Immature natural killer cell (primary cell): ENCODE data around the gene RSPRY1. TPM values are rescaled to one million over a fixed set of nuclear protein-coding genes. Genes with fewer than 3 reads are reported as not detected.
"Not testable (repeated sequence)": the region's sequence is repeated elsewhere in the genome, so short reads cannot be mapped to it uniquely, and the experiment has no call there.

Experiments
- DNase-seq, 3 donors: peaks; one replicate each; pipeline ENCODE4 v3.0.0; 2022; ENCODE audit warnings: mixed read lengths in 1 of 3
- H3K27ac Mint-ChIP-seq, 6 donors: one replicate each; pipeline ENCODE4 v1.8.0; 2020; ENCODE audit warnings: mixed read lengths in 6 of 6, mild to moderate bottlenecking in 5 of 6, inconsistent platforms in 4 of 6, moderate library complexity in 3 of 6
- H3K27me3 Mint-ChIP-seq, 3 donors: one replicate each; pipeline ENCODE4 v1.8.0; 2020 to 2021; ENCODE audit warnings: low read depth in 3 of 3, mild to moderate bottlenecking in 3 of 3, mixed read lengths in 3 of 3, moderate library complexity in 3 of 3, inconsistent platforms in 1 of 3
- H3K36me3 Mint-ChIP-seq, 3 donors: one replicate each; pipeline ENCODE4 v1.8.0; 2020; ENCODE audit warnings: mixed read lengths in 3 of 3, inconsistent platforms in 2 of 3, mild to moderate bottlenecking in 2 of 3
- H3K4me1 Mint-ChIP-seq, 2 donors: one replicate each; pipeline ENCODE4 v1.8.0; 2020; ENCODE audit warnings: inconsistent platforms in 2 of 2, mild to moderate bottlenecking in 2 of 2, mixed read lengths in 2 of 2, moderate library complexity in 1 of 2
- H3K4me3 Mint-ChIP-seq, 5 donors: one replicate each; pipeline ENCODE4 v1.8.0; 2020; ENCODE audit warnings: mild to moderate bottlenecking in 5 of 5, mixed read lengths in 5 of 5, inconsistent platforms in 3 of 5, moderate library complexity in 3 of 5
- H3K9me3 Mint-ChIP-seq, 6 donors: one replicate each; pipeline ENCODE4 v1.8.0; 2020; ENCODE audit warnings: mild to moderate bottlenecking in 6 of 6, mixed read lengths in 6 of 6, inconsistent platforms in 4 of 6, moderate library complexity in 3 of 6
- polyA plus RNA-seq, 3 donors: library from polyadenylated mRNA; unstranded; fragments of 300-500 nt; fragmentation: Illumina TruSeq; gene quantifications; one replicate each; pipeline ENCODE4 v1.2.3, GENCODE V29; 2021

The RSPRY1 gene
- polyA plus RNA-seq, 3 donors from 2014 or later, result 22.5 to 31.8 (median 24.7) TPM

GRCh38 chr16:57200926-57201325, 14.8 kb downstream of the RSPRY1 start:
- H3K27ac Mint-ChIP-seq, DNase-seq, H3K27me3 Mint-ChIP-seq, H3K9me3 Mint-ChIP-seq, H3K4me3 Mint-ChIP-seq, H3K36me3 Mint-ChIP-seq: not testable (repeated sequence)
- peaks cover 4 to 27% of the 10 kb centered on the region in 2 donors for H3K4me1 Mint-ChIP-seq

- H3K27ac Mint-ChIP-seq, result no peak overlapping the region
- H3K9me3 Mint-ChIP-seq, result no peaks in the 10 kb centered on the region
- peaks cover 4 to 15% of the 10 kb centered on the region in 2 donors for H3K4me1 Mint-ChIP-seq
- DNase-seq, result no peak
- peaks cover 0 to 1% (median 0%) of the 10 kb centered on the region in 3 donors for H3K27me3 Mint-ChIP-seq
- H3K4me3 Mint-ChIP-seq, result no peak overlapping the region
- peaks cover 0 to 7% (median 6%) of the 10 kb centered on the region in 3 donors for H3K36me3 Mint-ChIP-seq
Measured at GRCh38 chr16:57202095-57202886, 16.2 kb downstream of the RSPRY1 start.

GRCh38 chr16:57203451-57203850, 17.3 kb downstream of the RSPRY1 start:
- Mint-ChIP-seq H3K9me3 (no peaks in the 10 kb centered on the region), H3K4me3 (no peak overlapping the region), H3K27ac (peak overlapping the region in 2 of 6 donors; percentile 48 to 55), H3K4me1 (peaks cover 4 to 12% of the 10 kb centered on the region in 2 donors), H3K27me3 (peaks cover 0 to 1% (median 0%) of the 10 kb centered on the region in 3 donors), H3K36me3 (peaks cover 0 to 13% (median 6%) of the 10 kb centered on the region in 3 donors)
- DNase-seq, result no peak

GRCh38 chr16:57204675-57205074, 18.5 kb downstream of the RSPRY1 start:
- peaks cover 0 to 1% (median 0%) of the 10 kb centered on the region in 3 donors for H3K27me3 Mint-ChIP-seq
- H3K4me1 Mint-ChIP-seq, result peaks cover 4 to 6% of the 10 kb centered on the region in 2 donors
- H3K9me3 Mint-ChIP-seq, result no peaks in the 10 kb centered on the region
- H3K36me3 Mint-ChIP-seq, result peaks cover 0 to 19% (median 6%) of the 10 kb centered on the region in 3 donors
- H3K4me3 Mint-ChIP-seq, result no peak overlapping the region
- H3K27ac Mint-ChIP-seq, result no peak overlapping the region
- DNase-seq, result no peak

- Mint-ChIP-seq H3K9me3 (no peaks in the 10 kb centered on the region), H3K27ac (no peak overlapping the region), H3K4me1 (no peaks in the 10 kb centered on the region), H3K36me3 (peaks cover 9 to 32% (median 14%) of the 10 kb centered on the region in 3 donors), H3K4me3 (no peak overlapping the region), H3K27me3 (peaks cover 0 to 3% (median 0%) of the 10 kb centered on the region in 3 donors)
- no peak for DNase-seq
Measured at GRCh38 chr16:57208926-57209325, 22.8 kb downstream of the RSPRY1 start.

GRCh38 chr16:57209780-57210179, 23.7 kb downstream of the RSPRY1 start:
- Mint-ChIP-seq H3K36me3 (peaks cover 14 to 38% (median 23%) of the 10 kb centered on the region in 3 donors), H3K4me1 (no peaks in the 10 kb centered on the region), H3K27ac (no peak overlapping the region), H3K27me3 (peaks cover 0 to 3% (median 0%) of the 10 kb centered on the region in 3 donors), H3K9me3 (no peaks in the 10 kb centered on the region), H3K4me3 (no peak overlapping the region)
- no peak for DNase-seq

GRCh38 chr16:57213462-57213861, 27.3 kb downstream of the RSPRY1 start:
- H3K4me1 Mint-ChIP-seq, result no peaks in the 10 kb centered on the region
- peaks cover 48 to 59% (median 48%) of the 10 kb centered on the region in 3 donors for H3K36me3 Mint-ChIP-seq
- H3K4me3 Mint-ChIP-seq, result no peak overlapping the region
- peaks cover 0 to 1% (median 0%) of the 10 kb centered on the region in 3 donors for H3K27me3 Mint-ChIP-seq
- H3K27ac Mint-ChIP-seq, result no peak overlapping the region
- H3K9me3 Mint-ChIP-seq, result peaks cover 0 to 15% (median 10%) of the 10 kb centered on the region in 6 donors
- no peak for DNase-seq

- H3K4me3 Mint-ChIP-seq, result no peak overlapping the region
- H3K36me3 Mint-ChIP-seq, result peaks cover 71 to 84% (median 75%) of the 10 kb centered on the region in 3 donors
- H3K27ac Mint-ChIP-seq, result no peak overlapping the region
- H3K4me1 Mint-ChIP-seq, result no peaks in the 10 kb centered on the region
- DNase-seq, result no peak
- H3K9me3 Mint-ChIP-seq, result peaks cover 0 to 15% (median 10%) of the 10 kb centered on the region in 6 donors
- no peaks in the 10 kb centered on the region for H3K27me3 Mint-ChIP-seq
Measured at GRCh38 chr16:57216968-57217367, 30.8 kb downstream of the RSPRY1 start.

GRCh38 chr16:57223057-57223456, 36.9 kb downstream of the RSPRY1 start:
- peaks cover 38 to 70% (median 62%) of the 10 kb centered on the region in 3 donors for H3K36me3 Mint-ChIP-seq

GRCh38 chr16:57224651-57225335, 38.7 kb downstream of the RSPRY1 start:
- Mint-ChIP-seq H3K9me3 (no peaks in the 10 kb centered on the region), H3K4me1 (no peaks in the 10 kb centered on the region), H3K36me3 (peaks cover 22 to 54% (median 47%) of the 10 kb centered on the region in 3 donors), H3K4me3 (no peak overlapping the region), H3K27ac (no peak overlapping the region), H3K27me3 (no peaks in the 10 kb centered on the region)
- DNase-seq, result no peak

More at GRCh38 chr16:57223057-57223456, 36.9 kb downstream of the RSPRY1 start:
- H3K9me3 Mint-ChIP-seq, result peaks cover 0 to 6% (median 0%) of the 10 kb centered on the region in 6 donors
- H3K4me3 Mint-ChIP-seq, result no peak overlapping the region
- no peak for DNase-seq
- no peak overlapping the region for H3K27ac Mint-ChIP-seq
- H3K27me3 Mint-ChIP-seq, result no peaks in the 10 kb centered on the region
- H3K4me1 Mint-ChIP-seq, result no peaks in the 10 kb centered on the region

- no peak overlapping the region for H3K27ac Mint-ChIP-seq
- no peaks in the 10 kb centered on the region for H3K9me3 Mint-ChIP-seq
- peaks cover 12 to 51% (median 41%) of the 10 kb centered on the region in 3 donors for H3K36me3 Mint-ChIP-seq
- no peaks in the 10 kb centered on the region for H3K4me1 Mint-ChIP-seq
- DNase-seq, result no peak
- H3K4me3 Mint-ChIP-seq, result no peak overlapping the region
- H3K27me3 Mint-ChIP-seq, result no peaks in the 10 kb centered on the region
Measured at GRCh38 chr16:57225978-57226377, 39.8 kb downstream of the RSPRY1 start.

- DNase-seq, result no peak
- Mint-ChIP-seq H3K27me3 (no peaks in the 10 kb centered on the region), H3K9me3 (no peaks in the 10 kb centered on the region), H3K4me3 (no peak overlapping the region), H3K4me1 (no peaks in the 10 kb centered on the region), H3K36me3 (peaks cover 16 to 50% (median 41%) of the 10 kb centered on the region in 3 donors), H3K27ac (peak overlapping the region in 2 of 6 donors; percentile 28 to 41)
Measured at GRCh38 chr16:57226701-57227621, 40.8 kb downstream of the RSPRY1 start.

GRCh38 chr16:57229079-57229478, 43.0 kb downstream of the RSPRY1 start:
- Mint-ChIP-seq H3K36me3 (peaks cover 18 to 51% (median 36%) of the 10 kb centered on the region in 3 donors), H3K9me3 (no peaks in the 10 kb centered on the region), H3K27me3 (no peaks in the 10 kb centered on the region), H3K4me1 (no peaks in the 10 kb centered on the region), H3K4me3 (no peak overlapping the region), H3K27ac (no peak overlapping the region)
- DNase-seq, result no peak
